GM21825 (cell line): ENCODE results near the gene NDE1.
"Not testable (repeated sequence)": the region's sequence is repeated elsewhere in the genome, so short reads cannot be mapped to it uniquely, and the experiment has no call there.

Source experiments
- ATAC-seq: cut with Tn5 transposase; IDR thresholded peaks from one replicate; pipeline ENCODE4 v1.9.1; 2021; ENCODE audit warnings: mild to moderate bottlenecking, moderate library complexity; ENCODE audit not compliant: unreplicated experiment

The NDE1 gene, protein sequence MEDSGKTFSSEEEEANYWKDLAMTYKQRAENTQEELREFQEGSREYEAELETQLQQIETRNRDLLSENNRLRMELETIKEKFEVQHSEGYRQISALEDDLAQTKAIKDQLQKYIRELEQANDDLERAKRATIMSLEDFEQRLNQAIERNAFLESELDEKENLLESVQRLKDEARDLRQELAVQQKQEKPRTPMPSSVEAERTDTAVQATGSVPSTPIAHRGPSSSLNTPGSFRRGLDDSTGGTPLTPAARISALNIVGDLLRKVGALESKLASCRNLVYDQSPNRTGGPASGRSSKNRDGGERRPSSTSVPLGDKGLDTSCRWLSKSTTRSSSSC

DNA sequence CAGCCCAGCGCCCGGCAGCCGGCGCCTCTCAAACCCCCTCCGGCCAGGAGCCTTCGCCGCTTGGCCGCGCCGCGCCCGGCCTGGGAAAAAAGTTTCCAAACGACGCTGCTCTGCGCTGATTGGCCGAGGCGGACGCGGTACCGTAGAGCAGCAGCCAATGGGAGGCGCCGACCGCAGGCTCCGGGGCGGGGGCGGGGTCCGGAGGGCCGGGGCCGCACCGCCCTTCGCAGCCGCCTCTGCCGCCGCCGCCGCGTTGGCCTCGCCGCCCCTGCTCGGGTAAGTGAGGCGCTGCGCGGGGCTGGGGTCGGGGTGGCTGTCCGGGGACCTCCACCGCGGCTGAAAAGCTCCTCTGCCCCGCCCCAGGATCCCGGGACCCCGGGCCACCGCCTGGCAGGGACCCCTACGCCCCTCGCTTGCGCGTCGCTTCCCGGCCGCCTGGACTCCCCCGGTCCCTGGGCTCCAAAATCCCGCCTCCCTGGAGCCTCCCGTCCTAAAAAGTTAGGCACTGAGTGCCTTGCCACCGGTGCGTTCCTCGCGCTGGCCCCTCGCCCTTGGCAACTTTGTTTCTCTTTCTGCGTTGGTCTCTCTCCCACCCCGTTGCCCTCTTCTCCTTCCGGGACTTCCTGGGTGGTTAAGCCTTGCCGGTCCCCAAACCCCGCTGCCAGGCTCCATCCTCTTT, at the start of gene NDE1:
Gene NDE1 (plus strand): TSS at position 227 of the 679 bp plus-strand sequence. CDS start 14,534 bp downstream, outside the sequence.
- peak; percentile 74 for ATAC-seq

- ATAC-seq, result no peak
These were observed 48.7 kb upstream of the NDE1 start for GRCh38 chr16:15601212-15601879.

GRCh38 chr16:15602285-15603044, 47.6 kb upstream of the NDE1 start:
- ATAC-seq, result no peak

- no peak for ATAC-seq
These were observed 45.3 kb upstream of the NDE1 start for GRCh38 chr16:15604460-15605440.

DNA sequence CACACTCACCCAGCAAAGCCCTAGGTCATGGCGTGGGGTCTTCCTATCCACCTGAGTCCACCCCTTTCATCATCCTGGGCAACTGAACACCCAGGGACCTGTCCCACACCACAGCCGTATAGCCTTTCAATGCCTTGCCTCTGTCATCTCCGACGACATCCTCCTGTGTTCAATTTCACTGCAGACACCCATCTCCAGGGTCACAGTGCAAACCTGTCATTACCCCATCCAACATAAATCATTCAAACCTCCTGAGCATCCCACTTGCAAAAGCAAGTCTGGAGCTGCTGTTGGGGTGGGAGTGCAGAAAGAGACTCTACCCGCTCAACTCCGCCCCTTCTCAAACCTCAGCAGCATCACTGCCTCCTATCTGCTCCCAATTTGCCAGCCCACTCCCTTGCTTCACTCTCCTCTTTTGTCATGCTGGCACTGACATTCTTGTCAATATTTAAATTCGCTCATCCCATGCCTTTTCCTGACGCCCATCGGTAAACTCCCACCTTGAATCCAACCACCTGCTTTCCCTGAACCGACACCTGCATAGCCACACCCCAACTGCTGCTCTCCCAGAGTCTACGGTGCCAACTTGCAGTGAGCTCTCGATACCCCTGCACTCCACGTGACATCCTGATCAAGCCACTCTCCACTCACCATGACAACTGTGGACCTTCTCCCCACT, 44.1 kb upstream of the NDE1 start:
- no peak for ATAC-seq

GRCh38 chr16:15606518-15607220, 43.4 kb upstream of the NDE1 start:
- ATAC-seq, result no peak

DNA sequence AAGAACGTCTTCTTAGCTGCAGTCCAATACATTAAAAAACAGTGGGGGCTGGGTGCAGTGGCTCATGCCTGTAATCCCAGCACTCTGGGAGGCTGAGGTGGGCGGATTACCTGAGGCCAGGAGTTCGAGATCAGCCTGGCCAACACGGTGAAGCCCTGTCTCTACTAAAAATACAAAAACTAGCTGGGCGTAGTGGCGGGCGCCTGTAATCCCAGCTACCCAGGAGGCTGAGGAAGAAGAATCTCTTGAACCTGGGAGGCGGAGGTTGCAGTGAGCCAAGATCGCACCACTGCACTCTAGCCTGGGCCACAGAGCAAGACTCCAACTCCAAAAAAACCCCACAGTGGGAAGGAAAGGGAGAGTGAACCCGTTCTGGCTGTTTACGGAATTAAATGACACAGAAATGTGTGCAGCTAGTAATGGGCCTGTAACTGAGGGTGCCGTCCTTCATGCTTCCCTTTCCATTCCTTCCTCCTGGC, 42.8 kb upstream of the NDE1 start:
- ATAC-seq, result not testable (repeated sequence)

DNA sequence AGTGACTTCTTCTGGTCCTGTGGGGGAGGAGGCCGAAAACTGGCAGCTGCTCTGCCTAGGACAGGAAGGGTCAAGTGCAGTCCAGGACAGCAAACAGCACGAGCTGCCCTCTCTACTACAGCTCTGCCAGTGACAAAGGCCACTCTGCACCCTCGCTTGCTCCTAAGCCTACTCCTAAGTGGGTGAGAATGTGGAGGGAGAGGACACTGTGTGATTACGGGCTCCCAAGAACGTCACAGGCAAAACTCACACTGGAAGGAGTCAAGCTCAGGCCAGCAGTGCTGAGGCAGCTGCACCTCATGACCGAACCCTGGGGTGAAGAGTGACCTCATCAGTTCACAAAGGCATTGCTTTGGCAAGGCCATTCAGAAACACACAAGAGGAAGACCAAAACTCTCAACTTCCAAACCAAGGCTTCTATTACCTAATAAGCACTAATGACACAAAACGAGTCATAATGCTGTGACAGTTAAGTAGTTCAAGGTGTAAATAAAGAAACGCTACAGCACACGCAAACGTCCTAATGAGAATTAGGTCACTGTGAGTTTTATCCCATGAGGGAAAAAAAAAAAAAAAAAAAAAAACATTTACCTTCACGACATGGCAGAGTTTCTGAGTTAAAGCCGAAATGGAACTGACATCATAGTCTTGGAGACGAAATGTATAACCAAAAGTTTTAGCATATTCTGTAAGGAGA, 42.2 kb upstream of the NDE1 start:
- no peak for ATAC-seq

GRCh38 chr16:15608398-15609285, 41.4 kb upstream of the NDE1 start:
- no peak for ATAC-seq

DNA sequence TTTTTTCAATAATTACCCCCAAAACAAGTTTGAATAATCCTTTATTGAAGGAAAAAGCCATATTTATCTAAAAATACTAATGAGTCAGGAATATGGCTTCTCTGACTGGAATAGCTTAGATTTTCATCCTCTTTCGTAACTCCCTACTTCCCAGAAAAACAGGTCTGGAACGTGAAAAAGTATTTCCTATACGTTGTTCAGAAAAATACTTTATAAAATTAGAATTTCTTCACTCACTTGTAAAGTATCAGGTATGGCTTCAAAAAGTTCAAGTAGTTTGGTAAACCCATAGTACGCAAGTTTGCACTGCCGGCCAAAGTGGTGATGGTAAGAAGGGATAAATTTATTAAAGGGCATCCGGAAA, 40.8 kb upstream of the NDE1 start:
- no peak for ATAC-seq

GRCh38 chr16:15610369-15610871, 39.6 kb upstream of the NDE1 start:
- ATAC-seq, result no peak

DNA sequence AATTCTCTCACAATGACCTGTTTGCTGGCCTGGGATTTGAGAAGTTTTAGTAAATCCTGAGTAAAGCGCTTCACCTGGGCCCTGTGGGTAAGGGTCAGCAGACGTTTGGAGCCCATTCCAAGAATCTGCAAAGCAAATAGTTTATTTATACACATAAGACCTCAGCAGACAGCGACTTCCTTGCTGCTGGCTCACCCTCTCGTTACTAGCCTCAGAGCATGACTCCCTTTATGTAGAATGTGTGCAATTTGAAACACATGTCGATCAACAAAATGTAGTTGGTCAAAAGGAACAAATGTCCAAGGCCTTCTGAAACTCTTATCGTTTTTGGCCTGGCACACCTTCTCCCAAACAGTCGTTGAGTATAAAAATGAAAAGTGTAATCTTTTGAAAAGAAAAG, 38.4 kb upstream of the NDE1 start:
- no peak for ATAC-seq

- no peak for ATAC-seq
These were observed 36.4 kb upstream of the NDE1 start for GRCh38 chr16:15613676-15614075.

- ATAC-seq, result no peak
These were observed 34.0 kb upstream of the NDE1 start for GRCh38 chr16:15616012-15616411.

DNA sequence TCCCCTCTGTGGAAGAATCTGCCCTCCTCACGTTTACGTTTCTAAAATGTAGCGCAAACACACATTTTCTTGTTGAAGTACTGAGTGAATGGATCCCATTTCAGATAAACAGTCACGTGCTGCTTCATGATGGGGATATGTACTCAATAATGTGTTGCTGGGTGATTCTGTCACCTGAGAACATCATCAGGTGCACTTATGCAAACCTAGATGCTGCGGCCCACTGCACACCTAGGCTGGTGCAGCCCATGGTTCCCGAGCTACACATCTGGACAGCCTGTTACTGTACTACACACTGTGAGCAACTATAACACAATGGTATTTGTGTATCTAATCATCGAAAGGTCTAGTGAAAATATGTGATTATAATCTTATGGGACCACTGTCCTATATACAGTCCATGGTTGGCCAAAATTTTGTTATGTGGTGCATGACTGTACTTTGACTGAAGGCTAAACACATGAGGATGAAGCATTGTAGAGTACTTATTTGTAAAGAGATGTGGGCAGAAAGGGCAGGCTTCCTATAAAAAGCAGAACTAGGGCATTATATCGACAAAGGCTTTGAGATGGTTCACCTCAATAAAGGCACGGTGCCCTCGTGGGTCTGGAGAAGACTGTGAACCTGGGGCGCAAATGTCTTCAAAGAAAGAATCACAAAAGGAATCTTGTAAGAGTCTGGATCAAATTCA, 33.4 kb upstream of the NDE1 start:
- ATAC-seq, result no peak

DNA sequence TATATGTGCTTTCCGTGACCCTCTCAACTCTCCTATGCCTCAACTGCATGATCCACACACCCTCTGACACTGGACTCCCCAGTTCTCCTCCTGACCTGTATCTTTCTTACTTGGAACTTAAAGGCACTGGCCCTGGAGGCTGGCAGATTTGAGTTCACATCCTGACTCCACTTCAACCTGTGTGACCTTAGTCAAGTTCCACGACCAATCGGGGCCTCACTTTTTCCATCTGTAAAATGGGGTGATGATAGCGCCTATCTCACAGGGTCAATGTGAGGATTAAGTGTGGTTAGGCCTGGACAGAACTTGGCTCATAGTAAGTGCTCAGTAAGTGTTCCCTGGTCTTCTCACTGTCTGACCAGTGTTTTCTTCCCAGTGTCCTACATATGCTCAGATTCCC, 32.1 kb upstream of the NDE1 start:
- ATAC-seq, result no peak
